ENCODE results near the gene ZNRD2.

The ZNRD2 gene

DNA sequence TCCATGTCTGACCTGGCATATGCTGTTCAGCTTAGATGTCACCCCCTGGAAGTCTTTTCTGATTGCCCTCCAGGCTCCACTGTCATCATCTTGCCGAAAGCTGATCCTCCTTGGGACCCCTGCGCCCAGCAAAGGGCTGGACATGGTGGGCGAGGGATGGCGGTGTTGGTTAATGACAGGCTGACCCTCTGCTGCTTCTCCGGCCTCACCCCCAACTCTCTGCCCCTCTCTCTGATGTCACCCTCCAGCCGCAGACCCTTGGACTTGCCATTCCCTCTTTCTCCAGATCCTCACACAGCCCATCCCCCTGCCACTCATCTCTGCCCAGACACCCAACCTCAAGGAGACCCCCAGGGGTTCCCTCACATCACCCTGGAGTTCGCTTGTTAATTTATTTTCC, 7.9 kb downstream of the ZNRD2 start:
- Mint-ChIP-seq H3K4me1 (peaks cover 35% of the 10 kb centered on the region), H3K27ac (peak overlapping the region; percentile 38 to 58 (median 48)), H3K36me3 (ENCODE audit: low read depth) (no peaks in the 10 kb centered on the region), H3K4me3 (peak overlapping the region; percentile 58 to 78 (median 63)), H3K9me3 (no peaks in the 10 kb centered on the region), H3K27me3 (ENCODE audit: low read depth) (peaks cover 15% of the 10 kb centered on the region)
- TF ChIP-seq, protein P1, sequence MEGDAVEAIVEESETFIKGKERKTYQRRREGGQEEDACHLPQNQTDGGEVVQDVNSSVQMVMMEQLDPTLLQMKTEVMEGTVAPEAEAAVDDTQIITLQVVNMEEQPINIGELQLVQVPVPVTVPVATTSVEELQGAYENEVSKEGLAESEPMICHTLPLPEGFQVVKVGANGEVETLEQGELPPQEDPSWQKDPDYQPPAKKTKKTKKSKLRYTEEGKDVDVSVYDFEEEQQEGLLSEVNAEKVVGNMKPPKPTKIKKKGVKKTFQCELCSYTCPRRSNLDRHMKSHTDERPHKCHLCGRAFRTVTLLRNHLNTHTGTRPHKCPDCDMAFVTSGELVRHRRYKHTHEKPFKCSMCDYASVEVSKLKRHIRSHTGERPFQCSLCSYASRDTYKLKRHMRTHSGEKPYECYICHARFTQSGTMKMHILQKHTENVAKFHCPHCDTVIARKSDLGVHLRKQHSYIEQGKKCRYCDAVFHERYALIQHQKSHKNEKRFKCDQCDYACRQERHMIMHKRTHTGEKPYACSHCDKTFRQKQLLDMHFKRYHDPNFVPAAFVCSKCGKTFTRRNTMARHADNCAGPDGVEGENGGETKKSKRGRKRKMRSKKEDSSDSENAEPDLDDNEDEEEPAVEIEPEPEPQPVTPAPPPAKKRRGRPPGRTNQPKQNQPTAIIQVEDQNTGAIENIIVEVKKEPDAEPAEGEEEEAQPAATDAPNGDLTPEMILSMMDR (IDR thresholded peaks at IDR 0.05; ENCODE audit: unreplicated experiment in 3 of 3), result no peak

DNA sequence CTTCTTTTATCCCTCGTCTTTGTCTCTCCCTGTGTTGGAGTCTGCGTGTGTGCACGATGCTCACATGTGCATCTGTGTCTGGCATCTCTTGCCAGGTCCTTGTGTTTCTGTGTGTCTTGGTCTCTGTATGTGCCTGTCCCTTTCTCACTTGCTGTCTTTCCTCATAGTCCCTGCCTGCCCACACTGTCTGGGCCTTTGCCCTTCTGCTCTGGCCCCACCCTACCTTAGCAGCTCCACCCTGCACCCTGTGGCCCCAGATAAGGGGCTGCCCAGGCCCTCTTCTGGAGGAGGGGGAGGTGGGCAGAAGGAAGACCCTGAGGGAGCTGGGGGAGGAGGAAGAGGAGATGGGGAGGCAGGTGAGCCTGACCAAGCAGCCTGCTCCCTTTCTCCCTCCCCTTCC, 8.4 kb downstream of the ZNRD2 start:
- Mint-ChIP-seq H3K27ac (peak overlapping the region; percentile 38 to 58 (median 48)), H3K4me1 (peaks cover 34% of the 10 kb centered on the region), H3K4me3 (peak overlapping the region; percentile 58 to 78 (median 63)), H3K9me3 (no peaks in the 10 kb centered on the region), H3K27me3 (ENCODE audit: low read depth) (peaks cover 19% of the 10 kb centered on the region), H3K36me3 (ENCODE audit: low read depth) (no peaks in the 10 kb centered on the region)
- TF ChIP-seq, protein P1 (IDR thresholded peaks at IDR 0.05; ENCODE audit: unreplicated experiment in 3 of 3), result no peak

DNA sequence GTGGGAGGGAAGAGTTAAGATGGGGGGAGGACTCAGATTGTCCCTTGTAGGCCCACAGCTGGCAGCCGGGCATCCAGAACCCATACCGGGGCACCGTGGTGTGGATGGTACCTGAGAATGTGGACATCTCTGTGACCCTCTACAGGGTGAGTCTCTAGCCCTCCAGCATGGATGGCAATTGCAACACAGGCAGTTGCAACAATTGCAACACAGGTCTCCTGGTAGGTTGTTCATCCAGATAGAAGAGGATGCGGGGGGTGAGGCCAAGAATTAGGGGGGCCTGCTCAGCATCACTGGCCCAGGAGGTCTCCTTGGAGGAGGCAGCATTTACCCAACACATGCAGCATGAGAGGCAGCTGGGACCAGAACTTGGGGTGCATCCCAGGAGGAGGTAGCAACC, 9.0 kb downstream of the ZNRD2 start:
- peak overlapping the region in 2 of 3 experiments; percentile 14 to 36 for H3K4me3 Mint-ChIP-seq
- TF ChIP-seq, protein P1 (IDR thresholded peaks at IDR 0.05; ENCODE audit: unreplicated experiment in 3 of 3), result no peak
- H3K4me1 Mint-ChIP-seq, result peaks cover 29% of the 10 kb centered on the region
- H3K9me3 Mint-ChIP-seq, result no peaks in the 10 kb centered on the region
- peaks cover 19% of the 10 kb centered on the region for H3K27me3 Mint-ChIP-seq (ENCODE audit: low read depth)
- H3K27ac Mint-ChIP-seq, result no peak overlapping the region
- H3K36me3 Mint-ChIP-seq (ENCODE audit: low read depth), result no peaks in the 10 kb centered on the region

DNA sequence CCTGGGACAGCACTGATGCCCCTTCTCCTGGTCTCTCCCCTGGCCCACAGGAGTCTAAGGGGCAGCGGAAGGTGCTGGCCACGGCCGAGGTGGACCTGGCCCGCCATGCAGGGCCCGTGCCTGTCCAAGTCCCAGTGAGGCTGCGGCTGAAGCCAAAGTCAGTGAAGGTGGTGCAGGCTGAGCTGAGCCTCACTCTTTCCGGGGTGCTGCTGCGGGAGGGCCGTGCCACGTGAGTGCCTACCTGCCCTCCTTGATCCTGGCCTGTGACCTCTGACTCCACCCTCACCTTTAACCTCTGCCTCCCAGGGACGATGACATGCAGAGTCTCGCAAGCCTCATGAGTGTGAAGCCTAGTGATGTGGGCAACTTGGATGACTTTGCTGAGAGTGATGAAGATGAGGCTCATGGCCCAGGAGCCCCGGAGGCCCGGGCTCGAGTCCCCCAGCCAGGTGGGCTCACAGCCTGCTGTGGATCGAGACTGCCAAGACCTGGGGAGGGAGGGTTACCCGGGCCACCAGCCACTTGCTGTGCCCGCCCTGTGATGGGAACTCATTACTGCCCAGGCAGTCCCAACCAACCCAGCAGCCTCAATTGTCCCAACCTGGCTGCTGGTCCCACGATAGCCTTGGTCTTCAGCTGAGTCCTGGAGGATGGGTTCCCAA, 9.9 kb downstream of the ZNRD2 start:
- H3K4me3 Mint-ChIP-seq, result no peak overlapping the region
- TF ChIP-seq, protein P1 (IDR thresholded peaks at IDR 0.05; ENCODE audit: unreplicated experiment in 3 of 3), result no peak
- H3K4me1 Mint-ChIP-seq, result peaks cover 23% of the 10 kb centered on the region
- H3K36me3 Mint-ChIP-seq (ENCODE audit: low read depth), result no peaks in the 10 kb centered on the region
- H3K27me3 Mint-ChIP-seq (ENCODE audit: low read depth), result peaks cover 19% of the 10 kb centered on the region
- H3K9me3 Mint-ChIP-seq, result no peaks in the 10 kb centered on the region
- no peak overlapping the region for H3K27ac Mint-ChIP-seq

DNA sequence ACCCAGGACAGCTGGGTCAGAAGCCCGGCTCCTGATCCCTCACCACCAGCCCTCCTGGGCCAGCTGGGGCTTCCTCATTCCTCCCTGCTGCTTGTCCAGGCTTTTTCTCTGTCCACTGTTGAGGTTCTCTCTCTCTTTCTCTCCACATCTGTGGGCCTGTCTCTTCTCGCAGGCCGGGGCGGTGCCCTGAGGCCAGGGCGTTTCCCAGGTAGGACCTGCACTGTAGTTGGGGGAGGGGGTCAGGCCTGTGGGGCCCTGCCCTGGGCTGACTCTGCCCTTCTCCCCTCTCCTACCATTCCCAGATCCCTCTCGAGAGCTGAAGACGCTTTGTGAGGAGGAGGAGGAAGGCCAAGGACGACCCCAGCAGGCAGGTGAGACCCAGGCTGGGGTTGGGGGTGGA, 10.5 kb downstream of the ZNRD2 start:
- no peaks in the 10 kb centered on the region for H3K9me3 Mint-ChIP-seq
- H3K27me3 Mint-ChIP-seq (ENCODE audit: low read depth), result peaks cover 15% of the 10 kb centered on the region
- TF ChIP-seq, protein P1 (IDR thresholded peaks at IDR 0.05; ENCODE audit: unreplicated experiment in 3 of 3), result no peak
- no peak overlapping the region for H3K4me3 Mint-ChIP-seq
- H3K4me1 Mint-ChIP-seq, result peaks cover 17% of the 10 kb centered on the region
- H3K36me3 Mint-ChIP-seq (ENCODE audit: low read depth), result no peaks in the 10 kb centered on the region
- H3K27ac Mint-ChIP-seq, result no peak overlapping the region

DNA sequence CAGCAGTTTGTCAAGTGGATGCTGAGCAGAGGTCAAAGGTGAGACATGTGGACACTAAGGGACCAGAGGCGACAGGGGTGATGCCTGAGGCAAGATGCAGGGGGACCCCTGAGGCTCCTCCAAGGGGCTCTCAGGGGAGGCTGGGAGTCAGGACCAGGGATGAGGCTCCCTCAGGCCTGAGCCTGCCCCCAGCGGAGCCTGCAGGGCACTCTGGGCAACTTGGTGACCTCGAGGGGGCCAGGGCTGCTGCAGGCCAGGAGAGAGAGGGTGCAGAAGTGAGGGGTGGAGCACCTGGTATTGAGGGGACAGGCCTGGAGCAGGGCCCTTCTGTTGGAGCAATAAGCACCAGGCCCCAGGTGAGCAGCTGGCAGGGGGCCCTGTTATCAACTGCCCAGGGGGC, 11.7 kb downstream of the ZNRD2 start:
- Mint-ChIP-seq H3K27me3 (ENCODE audit: low read depth) (peaks cover 15% of the 10 kb centered on the region), H3K9me3 (no peaks in the 10 kb centered on the region), H3K4me1 (peaks cover 22% of the 10 kb centered on the region), H3K4me3 (no peak overlapping the region), H3K27ac (no peak overlapping the region), H3K36me3 (ENCODE audit: low read depth) (no peaks in the 10 kb centered on the region)
- TF ChIP-seq, protein P1 (IDR thresholded peaks at IDR 0.05; ENCODE audit: unreplicated experiment in 3 of 3), result no peak
